HG03521 (cell line): ENCODE measurements around the gene ALDH1A1.

ENCODE experiments used
- ATAC-seq: cut with Tn5 transposase; IDR thresholded peaks from one replicate; pipeline ENCODE4 v1.9.1; 2021; ENCODE audit warnings: mild to moderate bottlenecking, moderate library complexity; ENCODE audit not compliant: unreplicated experiment

ALDH1A1 gene

GRCh38 chr9:72979405-72980100 lies 26.7 kb upstream of the ALDH1A1 start:
- ATAC-seq = no peak

DNA sequence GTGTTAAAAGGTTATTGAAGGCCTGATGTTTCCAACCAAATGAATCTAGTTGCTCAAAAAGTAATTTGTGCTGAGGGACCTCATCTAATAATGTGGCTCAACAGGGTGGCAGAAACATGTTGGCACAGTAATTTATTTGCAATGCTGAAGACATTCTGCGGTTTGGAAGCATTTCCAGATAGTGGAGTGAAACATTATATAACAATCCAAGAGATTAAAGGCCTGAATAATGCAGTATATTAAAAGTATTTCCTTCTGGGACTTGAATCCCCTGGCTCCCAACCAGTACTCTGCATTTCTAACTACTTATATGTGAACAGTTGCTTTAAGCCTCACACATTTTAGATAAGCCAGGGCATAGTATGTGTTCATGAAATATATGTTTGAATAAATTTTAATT lies 25.9 kb upstream of the ALDH1A1 start:
- no peak for ATAC-seq

- no peak for ATAC-seq
Measured at GRCh38 chr9:72977670-72978069, 24.8 kb upstream of the ALDH1A1 start.

DNA sequence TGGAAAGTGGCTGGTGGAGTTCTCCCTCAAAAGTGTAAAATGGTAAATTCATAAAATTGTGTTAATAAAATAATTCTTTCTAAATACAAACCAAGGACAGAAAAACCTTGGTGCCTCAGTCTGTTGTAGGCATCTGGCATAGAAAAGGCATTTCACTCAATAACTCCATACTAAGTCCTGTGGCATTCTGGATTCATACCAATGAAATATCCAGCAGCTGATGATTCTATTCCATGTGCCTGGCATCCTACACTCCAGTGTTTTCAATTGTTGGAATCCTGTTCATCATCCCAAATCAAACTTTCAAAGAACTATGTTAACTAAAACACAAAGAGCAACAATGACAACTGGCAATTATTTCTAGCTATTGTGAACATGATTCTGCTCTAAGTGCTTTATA lies 21.6 kb upstream of the ALDH1A1 start:
- no peak for ATAC-seq

- ATAC-seq = no peak
Measured at GRCh38 chr9:72972636-72973035, 19.8 kb upstream of the ALDH1A1 start.

- ATAC-seq = no peak
Measured at GRCh38 chr9:72971411-72971810, 18.6 kb upstream of the ALDH1A1 start.

GRCh38 chr9:72960446-72960845 lies 7.6 kb upstream of the ALDH1A1 start:
- ATAC-seq = no peak

- ATAC-seq = no peak
Measured at GRCh38 chr9:72958485-72959281, 5.8 kb upstream of the ALDH1A1 start.

- no peak for ATAC-seq
Measured at GRCh38 chr9:72955571-72955970, 2.7 kb upstream of the ALDH1A1 start.

DNA sequence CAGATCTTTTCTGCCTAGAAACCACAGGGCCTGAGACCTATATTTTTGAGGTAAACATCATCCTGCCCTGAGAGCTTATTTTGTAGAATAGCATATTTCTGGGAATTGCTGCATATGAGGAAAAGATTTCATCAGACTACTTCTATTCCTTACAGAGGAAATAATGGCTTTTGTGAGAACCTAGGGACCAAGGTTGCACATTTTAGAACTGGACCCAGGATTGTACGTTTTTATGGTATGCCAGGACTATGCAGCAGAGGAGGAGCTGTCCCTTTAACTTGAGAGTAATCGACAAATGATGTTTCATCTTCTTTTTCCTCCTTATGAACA lies 2.2 kb upstream of the ALDH1A1 start:
- ATAC-seq = no peak

GRCh38 chr9:72954431-72955125 lies 1.7 kb upstream of the ALDH1A1 start:
- ATAC-seq = no peak

GRCh38 chr9:72952381-72952690 lies 517 bp downstream of the ALDH1A1 start:
- ATAC-seq = no peak

GRCh38 chr9:72951520-72952380 lies 1.1 kb downstream of the ALDH1A1 start:
- ATAC-seq = no peak

DNA sequence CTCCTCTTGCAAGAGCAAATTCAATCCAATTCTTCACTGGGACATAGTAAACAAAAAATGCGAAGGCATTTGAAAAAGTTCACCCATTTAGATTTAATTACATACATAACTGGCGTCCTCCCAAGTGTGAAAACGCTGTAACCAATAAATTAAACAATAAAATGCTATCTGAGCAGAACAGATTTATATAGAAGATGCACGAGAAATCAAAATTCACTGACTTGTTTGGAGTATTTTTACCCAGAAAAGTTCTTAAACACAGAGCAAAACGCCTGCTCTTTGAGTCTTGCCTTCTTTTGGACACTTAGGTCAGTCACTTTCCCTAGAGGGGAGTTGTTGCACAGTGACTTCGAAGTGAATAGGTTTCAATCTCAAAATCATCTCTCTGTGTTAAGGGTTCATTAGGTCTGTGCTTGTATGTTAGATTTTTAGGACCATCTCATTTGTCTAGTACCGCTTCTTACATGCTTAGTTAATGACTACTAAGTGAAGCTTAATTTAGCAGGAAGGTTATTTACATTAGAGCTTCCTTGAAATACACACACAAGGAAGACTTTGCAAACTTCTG lies 1.9 kb downstream of the ALDH1A1 start:
- ATAC-seq = no peak

GRCh38 chr9:72949918-72950325 lies 2.9 kb downstream of the ALDH1A1 start:
- no peak for ATAC-seq

DNA sequence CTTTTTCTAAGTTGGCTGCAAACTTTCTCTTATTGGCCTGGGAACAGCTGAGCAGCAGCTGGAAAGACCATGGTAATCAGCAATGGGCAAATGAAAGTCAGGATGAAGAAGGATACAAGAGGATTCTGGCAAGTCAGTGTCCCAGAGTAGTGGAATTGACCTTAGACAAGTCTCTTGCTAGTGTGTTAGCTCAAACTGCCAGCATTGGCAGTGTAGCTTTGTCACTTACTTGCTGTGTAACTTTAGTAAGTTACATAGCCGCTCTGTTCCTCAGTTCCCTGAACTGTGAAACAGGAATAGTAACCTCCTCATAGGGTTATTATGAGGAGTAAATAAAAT lies 3.6 kb downstream of the ALDH1A1 start:
- no peak for ATAC-seq

DNA sequence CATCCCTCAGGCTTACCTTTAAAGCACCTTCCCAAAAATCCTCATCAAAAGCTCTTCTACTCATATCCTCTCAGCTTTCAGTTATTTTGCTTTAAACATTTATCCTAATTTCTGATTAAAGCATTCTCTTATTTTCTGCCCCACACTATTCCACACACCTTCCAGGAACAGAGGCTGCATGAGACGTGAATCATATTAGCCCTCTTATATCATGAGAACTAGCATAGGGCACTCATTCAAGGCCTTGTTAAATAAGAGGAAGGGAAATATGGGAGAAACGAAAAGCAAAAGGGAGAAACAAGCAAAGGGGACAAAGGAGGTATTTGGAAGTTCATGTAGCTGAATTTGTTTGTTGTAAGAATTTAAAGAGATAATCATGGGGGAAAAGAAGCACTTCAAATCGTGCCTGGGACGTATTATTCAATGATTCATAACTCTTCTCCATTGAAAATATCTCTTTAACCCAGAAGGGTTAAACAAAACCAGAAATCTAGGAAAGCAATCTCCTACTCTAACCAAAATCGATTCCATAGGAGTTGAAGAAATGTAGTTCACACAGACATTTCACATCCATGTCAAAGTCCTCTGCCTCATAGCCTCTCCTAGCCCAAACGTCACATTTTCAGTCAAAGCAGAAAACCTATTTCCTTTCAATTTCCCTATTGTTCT lies 4.1 kb downstream of the ALDH1A1 start:
- no peak for ATAC-seq

- ATAC-seq = no peak
Measured at GRCh38 chr9:72947984-72948465, 4.8 kb downstream of the ALDH1A1 start.

DNA sequence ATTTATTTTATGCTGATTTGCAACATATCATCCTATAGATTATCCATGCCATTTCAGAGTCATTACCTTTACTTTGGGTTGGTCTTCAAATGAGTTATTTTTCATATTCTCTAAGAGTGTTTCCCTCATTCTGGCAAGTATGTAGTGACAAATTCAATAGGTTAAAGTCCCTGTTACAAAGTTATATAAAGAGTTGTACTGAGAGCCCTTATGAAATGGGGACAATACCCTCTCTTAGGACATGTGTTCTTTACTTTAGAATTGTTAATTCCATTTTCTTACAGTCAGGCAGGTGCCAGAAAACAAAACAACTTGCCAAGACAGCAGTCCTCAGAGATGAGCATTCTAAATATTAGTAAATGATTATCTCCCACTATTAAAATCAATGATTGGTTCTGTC lies 6.0 kb downstream of the ALDH1A1 start:
- ATAC-seq = no peak

GRCh38 chr9:72946318-72946717 lies 6.5 kb downstream of the ALDH1A1 start:
- ATAC-seq = no peak
